ENCODE measurements around the gene CD200.

GRCh38 chr3:112334691-112335433 is 1.9 kb downstream of the CD200 start:
- TF ChIP-seq ELK1 (IDR thresholded peaks at IDR 0.05; ENCODE audit: low read depth, low read length) (no peak), CTCF (IDR thresholded peaks at IDR 0.05 in 2 of 3, conservative IDR thresholded peaks at IDR 0.05 in 1 of 3; ENCODE audit: control insufficient read depth in 2 of 3, extremely low read depth in 1 of 3, insufficient read depth in 1 of 3, low read depth in 3 of 3, low read length in 3 of 3) (no peak), POLR2AphosphoS5 (IDR thresholded peaks at IDR 0.05; ENCODE audit: low read length) (no peak), MAX (IDR thresholded peaks at IDR 0.05; ENCODE audit: low read depth, low read length) (no peak), ASH2L (IDR thresholded peaks at IDR 0.05; ENCODE audit: borderline replicate concordance, low read depth) (no peak), EP300 (IDR thresholded peaks at IDR 0.05; ENCODE audit: borderline replicate concordance in 1 of 2, control insufficient read depth in 1 of 2, low read depth in 2 of 2, low read length in 2 of 2) (no peak), HDAC2 (IDR thresholded peaks at IDR 0.05) (no peak), TARDBP (IDR thresholded peaks at IDR 0.05; ENCODE audit: borderline replicate concordance) (no peak), RCOR1 (conservative IDR thresholded peaks at IDR 0.05; ENCODE audit: low read depth, low read length) (no peak), YY1 (IDR thresholded peaks at IDR 0.05; ENCODE audit: low read depth, low read length) (no peak), NRF1 (conservative IDR thresholded peaks at IDR 0.05; ENCODE audit: low read depth, low read length) (no peak), NFXL1 (IDR thresholded peaks at IDR 0.05; ENCODE audit: borderline replicate concordance) (no peak), ZNF274 (IDR thresholded peaks at IDR 0.05; ENCODE audit: insufficient read depth, insufficient read length) (no peak), TAF1 (IDR thresholded peaks at IDR 0.05; ENCODE audit: borderline replicate concordance, low read depth, low read length) (no peak)

All from GM12878 (cell line).